Measurements from ENCODE around the gene TMED1.

TMED1 gene

GRCh38 chr19:10852941-10853340 lies 16.9 kb upstream of the TMED1 start:
- no peak for TF ChIP-seq REST (IDR thresholded peaks at IDR 0.05; ENCODE audit: insufficient replicate concordance, low read depth)
- TF ChIP-seq CTCF (IDR thresholded peaks at IDR 0.05; ENCODE audit: insufficient read depth, low read length) = no peak
- no peak for TF ChIP-seq POLR2AphosphoS5 (IDR thresholded peaks at IDR 0.05; ENCODE audit: low read depth)
- no peak for TF ChIP-seq SPI1 (IDR thresholded peaks at IDR 0.05; ENCODE audit: borderline replicate concordance, low read depth)
- TF ChIP-seq GABPA (IDR thresholded peaks at IDR 0.05; ENCODE audit: low read depth) = no peak
- Histone ChIP-seq H3K27me3 (ENCODE audit: insufficient read depth, poor library complexity, severe bottlenecking) (no peaks in the 10 kb centered on the region), H3K27ac (replicated peaks) (no peak overlapping the region), H3K4me3 (replicated peaks; ENCODE audit: insufficient read depth, low read length) (no peak overlapping the region)
- DNase-seq (ENCODE audit: low read depth in 1 of 2, low spot score in 1 of 2) = no peak

- no peak overlapping the region for H3K4me3 ChIP-seq (replicated peaks; ENCODE audit: insufficient read depth, low read length)
- DNase-seq (ENCODE audit: low read depth in 1 of 2, low spot score in 1 of 2) = no peak
- H3K27ac ChIP-seq (replicated peaks) = no peak overlapping the region
- no peaks in the 10 kb centered on the region for H3K27me3 ChIP-seq (ENCODE audit: insufficient read depth, poor library complexity, severe bottlenecking)
- TF ChIP-seq CTCF (IDR thresholded peaks at IDR 0.05; ENCODE audit: insufficient read depth, low read length) = no peak
Measured at GRCh38 chr19:10852098-10852800, 16.2 kb upstream of the TMED1 start.

GRCh38 chr19:10850631-10851030 lies 14.6 kb upstream of the TMED1 start:
- Histone ChIP-seq H3K27ac (replicated peaks) (no peak overlapping the region), H3K4me3 (replicated peaks; ENCODE audit: insufficient read depth, low read length) (no peak overlapping the region), H3K27me3 (ENCODE audit: insufficient read depth, poor library complexity, severe bottlenecking) (no peaks in the 10 kb centered on the region)
- TF ChIP-seq GABPA (IDR thresholded peaks at IDR 0.05; ENCODE audit: low read depth) (no peak), POLR2AphosphoS5 (IDR thresholded peaks at IDR 0.05; ENCODE audit: low read depth) (no peak), CTCF (IDR thresholded peaks at IDR 0.05; ENCODE audit: insufficient read depth, low read length) (no peak), REST (IDR thresholded peaks at IDR 0.05; ENCODE audit: insufficient replicate concordance, low read depth) (no peak), SPI1 (IDR thresholded peaks at IDR 0.05; ENCODE audit: borderline replicate concordance, low read depth) (no peak)
- no peak for DNase-seq (ENCODE audit: low read depth in 1 of 2, low spot score in 1 of 2)

All from HL-60 (cell line).